DLD1 (cell line): ENCODE measurements around the gene CAGE1.

Source experiments
- in situ Hi-C: cut with HindIII; loops from 2 replicates; pipeline ENCODE4 v1.10.0; 2017; ENCODE audit warnings: low sequenced_read_pairs

The CAGE1 gene

DNA sequence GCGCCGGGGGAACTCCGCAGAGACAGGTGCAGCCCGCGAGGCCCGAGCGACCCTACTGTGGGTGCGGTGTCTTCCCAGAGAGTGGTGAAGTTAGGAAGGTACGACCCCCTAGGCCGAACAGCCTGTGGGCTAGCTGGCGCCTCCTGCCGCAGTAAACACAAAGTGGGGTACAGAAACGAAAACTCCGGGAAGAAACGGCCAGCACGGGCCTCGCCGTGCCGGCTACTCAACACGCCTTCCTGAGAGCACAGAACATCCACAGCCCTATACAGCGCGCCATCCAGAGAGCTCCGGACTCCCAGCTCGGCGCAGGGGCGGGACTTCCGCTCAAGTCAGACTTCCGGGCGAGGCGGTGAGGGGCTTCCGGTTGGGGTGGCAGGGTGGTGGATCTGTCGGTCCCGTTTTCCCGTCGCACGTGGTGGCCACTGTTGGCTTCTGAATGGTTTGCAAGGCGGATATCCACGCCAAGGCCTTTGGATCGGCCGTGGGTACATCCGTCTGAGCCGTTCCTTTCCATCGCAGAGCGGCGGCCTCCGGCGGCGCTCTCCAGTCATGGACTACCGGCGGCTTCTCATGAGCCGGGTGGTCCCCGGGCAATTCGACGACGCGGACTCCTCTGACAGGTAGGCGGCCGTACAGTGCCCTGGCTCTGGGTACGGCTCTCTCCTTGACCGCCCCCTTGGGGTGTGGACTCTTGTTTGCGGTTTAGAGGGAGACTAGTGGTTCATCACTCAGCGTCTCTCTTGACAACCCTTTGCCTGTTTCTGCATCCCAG is at the start of gene CAGE1, which contains the start of gene RIOK1:
Gene CAGE1 (minus strand): TSS at position 292 of the 775 bp plus-strand sequence. CDS start 2,569 bp downstream, outside the sequence.
Gene RIOK1 (plus strand): TSS at position 358 of the 775 bp plus-strand sequence. CDS start 195 bp downstream, at position 553.
- in situ Hi-C loops, result no loop called here

DNA sequence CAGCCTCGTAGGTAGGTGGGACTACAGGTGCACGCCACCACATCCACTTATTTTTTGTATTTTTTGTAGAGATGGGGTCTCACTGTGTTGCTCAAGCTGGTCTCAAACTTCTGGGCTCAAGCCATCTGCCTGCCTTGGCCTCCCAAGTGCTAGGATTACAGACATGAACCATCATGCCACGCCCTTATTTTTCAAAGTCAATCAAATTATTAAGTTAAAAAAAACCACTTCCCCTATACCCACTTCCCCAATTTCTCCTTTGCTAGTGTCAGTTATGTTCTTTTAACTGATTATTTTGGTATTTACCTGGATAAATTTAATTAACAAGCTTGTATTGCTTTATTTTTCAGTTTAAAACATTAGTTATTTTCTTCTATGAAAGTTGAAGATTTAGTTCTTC is 49.7 kb upstream of the CAGE1 start:
- in situ Hi-C loops, result no loop called here

DNA sequence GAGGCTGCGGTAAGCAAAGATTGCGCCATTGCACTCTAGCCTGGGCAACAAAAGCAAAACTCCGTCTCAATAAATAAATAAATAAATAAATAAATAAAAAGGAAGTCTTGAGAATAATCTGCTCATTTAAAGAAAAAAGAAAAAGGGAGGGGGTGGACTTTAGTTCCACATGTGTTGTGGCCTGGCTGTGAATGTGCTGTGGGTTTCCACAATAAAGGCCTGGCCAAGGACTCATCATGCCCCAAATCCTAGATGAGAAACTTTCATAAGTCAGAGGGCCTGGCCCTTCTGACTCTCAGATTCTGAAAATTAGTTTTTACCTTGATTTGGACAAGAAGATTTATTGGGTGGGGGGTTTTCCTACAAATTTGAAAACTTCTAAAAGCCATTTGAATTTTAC is 48.5 kb upstream of the CAGE1 start:
- in situ Hi-C loops, result no loop called here

DNA sequence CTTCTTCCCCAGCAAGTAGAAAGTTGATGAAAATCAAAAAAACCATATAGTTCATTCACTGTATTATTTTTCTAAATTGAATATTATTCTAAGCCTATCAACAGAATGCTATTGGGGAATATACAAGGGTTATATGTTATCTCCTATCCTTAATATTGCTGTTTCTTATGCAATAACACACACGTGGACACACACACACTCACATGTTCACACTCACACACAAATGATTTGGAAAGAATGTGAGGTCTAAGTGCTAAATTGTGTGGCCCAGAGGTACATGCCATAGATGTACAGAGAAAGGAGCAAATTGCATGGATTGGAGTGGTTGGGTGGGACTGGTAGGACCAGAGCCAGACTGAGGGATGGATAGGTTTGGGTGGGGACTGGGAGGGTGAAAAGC is 45.1 kb upstream of the CAGE1 start:
- in situ Hi-C loops, result no loop called here

DNA sequence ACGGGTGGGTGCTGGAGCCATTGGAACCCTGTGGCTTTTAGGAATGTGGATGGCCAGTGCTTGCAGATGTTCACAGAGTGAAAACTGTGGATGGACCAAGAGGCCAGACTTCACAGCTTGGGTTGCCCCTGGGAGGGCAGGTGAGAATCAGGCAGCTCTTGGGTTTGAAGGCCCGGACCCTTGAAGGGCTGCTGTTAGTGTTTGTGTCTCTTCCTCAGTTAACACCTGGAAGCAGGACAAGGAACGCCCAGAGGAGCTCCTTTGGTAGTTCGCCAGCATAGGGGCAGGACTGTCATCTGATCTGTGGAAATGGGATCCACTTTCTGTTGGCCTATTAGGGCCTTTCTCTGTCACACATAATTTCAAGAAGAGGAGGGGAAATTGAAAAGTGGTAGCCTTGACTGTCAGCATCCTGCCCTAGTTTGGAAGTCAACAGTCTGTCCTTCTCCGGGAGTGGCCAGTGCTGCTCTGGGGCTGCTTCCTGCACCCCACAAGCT is 43.6 kb upstream of the CAGE1 start:
- in situ Hi-C loops, result no loop called here

DNA sequence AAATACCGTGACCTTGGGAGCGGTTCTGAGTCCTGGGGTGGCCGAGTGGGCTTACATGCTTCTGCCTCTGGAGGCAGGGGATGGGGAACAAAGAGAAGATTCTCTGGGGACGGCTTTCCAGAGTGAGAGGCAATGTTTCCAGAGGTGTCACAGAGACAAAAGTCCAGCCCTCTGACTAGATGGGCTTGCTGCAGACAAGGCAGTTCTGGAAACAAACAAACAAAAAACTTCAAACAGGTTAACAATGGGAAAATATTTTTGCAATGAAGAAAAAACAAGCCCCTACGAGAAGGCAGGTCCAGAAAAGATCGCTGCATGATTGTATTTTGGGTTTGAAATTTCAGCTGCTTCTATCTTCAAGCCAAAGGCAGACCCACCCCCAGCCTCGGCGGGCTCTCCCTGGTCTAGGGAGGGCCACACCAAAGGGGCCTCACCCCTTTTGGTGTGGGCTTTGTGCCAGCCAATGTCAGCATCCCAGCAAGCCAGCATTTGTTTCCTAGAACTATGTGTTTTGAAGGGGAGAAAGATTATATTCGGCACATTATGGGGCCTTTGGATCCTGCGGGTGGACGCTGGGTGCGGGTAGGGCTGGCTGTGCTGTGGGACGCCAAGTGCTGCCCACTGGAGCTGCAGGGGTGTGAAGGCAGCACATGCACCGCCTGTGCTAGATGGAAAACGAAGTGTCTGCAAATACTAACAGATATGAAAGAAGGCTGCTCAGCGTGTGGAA is 43.0 kb upstream of the CAGE1 start:
- in situ Hi-C loops, result no loop called here

DNA sequence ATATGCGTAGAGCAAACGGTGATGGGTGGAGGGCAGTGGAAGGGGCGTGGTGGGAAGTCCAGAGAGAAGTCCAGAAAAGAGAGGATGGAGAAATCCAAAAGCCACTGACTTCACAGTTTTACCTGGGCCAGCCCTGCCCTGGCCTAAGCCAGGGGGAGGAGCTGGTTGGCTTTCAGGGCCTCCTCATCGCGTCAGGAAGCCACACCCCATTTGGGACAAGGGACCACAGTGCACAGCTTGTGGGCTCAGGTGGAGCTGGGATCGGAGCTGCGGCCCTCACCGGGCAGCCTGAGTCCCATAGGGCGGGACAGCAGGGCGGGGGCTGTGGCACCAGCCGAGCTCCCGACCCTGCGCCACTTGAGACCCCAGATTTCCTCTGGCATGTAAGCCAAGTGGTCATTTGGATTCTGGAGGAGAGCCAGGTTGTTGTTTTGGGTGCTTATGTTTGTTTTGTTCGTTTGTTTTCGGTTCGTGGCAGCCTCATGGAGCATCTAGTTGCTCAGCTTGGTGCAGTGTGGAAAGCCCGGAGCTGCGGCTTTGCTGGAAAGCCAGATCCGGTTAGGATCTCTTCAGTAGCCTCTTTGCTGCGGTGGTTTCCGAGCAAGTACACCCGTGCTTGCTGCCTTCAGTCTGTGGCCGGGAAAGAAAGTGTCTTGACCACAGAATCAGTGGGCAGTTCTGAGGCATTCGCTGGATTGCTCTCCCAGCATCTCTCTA is 42.3 kb upstream of the CAGE1 start:
- in situ Hi-C loops, result no loop called here

DNA sequence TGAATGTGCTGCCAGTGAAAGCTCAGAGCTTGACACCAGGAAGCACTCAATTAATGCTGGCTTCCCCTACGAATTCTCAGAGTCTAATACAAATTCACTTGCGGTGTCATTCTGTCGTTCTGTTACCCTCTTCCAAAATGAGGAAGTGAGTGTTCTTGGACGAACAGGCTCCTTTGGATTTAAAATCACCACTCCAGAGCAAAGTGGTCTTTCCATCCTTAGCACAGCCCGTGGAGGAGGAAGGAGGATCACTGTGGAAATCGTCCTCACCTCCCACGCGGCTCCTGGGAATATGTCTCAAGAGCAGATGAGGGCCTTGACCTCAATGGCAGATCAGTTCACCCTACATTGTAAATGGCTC is 41.8 kb upstream of the CAGE1 start:
- in situ Hi-C loops, result no loop called here

DNA sequence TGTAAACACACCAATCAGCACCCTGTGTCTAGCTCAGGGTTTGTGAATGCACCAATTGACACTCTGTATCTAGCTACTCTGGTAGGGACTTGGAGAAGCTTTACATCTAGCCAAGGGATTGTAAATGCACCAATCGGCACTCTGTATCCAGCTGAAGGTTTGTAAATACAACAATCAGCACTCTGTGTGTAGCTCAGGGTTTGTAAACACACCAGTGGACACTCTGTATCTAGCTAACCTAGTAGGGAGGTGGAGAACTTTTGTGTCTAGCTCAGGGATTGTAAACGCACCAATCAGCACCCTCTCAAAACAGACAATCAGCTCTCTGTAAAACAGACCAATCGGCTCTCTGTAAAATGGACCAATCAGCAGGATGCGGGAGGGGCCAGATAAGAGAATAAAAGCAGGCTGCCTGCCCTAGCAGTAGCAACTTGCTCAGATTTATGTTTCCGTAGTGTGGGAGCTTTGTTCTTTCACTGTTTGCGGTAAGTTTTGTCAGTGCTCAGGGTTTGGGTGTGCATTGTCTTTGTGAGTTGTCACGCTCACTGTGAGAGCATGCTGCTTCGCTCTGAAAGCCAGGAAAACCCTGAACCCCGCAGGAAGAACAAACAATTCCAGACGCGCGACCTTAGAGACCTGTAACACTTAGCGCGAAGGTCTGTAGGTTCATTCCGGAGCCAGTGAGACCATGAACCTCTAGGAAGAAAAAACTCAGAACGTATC is 37.1 kb upstream of the CAGE1 start:
- in situ Hi-C loops, result no loop called here

DNA sequence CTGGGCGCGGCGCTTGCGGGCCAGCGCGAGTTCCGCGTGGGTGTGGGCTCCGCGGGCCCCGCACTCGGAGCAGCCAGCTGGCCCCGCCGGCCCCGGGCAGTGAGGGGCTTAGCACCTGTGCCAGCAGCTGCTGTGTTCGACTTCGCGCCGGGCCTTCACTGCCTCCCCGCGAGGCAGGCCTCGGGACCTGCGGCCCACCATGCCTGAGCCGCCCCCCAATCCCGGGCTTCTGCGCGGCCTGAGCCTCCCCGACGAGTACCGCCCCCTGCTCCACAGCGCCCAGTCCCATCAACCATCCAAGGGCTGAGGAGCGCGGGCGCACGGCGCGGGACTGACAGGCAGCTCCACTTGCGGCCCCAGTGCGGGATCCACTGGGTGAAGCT is 36.3 kb upstream of the CAGE1 start:
- in situ Hi-C loops, result no loop called here

DNA sequence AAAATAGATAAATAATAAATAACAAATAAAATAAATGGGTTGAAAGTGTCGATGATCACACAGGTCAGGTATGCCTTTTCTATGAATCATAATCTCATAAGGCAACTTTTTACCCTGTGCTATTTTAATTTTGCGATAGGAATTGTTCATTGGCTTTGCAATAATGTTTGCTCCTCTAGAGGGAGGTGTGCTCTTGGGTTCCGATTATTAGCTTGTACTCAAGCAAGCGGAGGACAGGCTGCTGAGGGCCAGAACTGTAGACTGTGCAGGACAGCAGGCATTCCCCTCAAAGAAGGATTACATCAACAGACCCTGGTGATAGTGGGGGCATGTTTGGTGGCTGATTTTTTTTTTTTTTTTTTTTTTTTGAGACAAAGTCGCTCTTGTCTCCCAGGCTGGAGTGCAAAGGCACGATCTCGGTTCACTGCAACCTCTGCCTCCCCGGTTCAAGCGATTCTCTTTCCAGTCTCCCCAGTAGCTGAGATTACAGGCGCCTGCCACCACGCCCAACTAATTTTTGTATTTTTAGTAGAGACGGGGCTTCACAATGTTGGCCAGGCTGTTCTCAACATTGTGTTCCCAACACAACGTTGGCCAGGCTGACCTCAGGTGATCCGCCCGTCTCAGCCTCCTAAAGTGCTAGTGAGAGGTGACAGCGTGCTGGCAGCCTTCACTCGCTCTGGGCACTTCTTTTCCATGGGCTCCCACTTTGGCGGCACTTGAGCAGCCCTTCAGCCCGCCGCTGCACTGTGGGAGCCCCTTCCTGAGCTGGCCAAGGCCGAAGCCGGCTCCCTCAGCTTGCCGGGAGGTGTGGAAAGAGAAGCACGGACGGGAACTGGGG is 35.6 kb upstream of the CAGE1 start:
- in situ Hi-C loops, result no loop called here

DNA sequence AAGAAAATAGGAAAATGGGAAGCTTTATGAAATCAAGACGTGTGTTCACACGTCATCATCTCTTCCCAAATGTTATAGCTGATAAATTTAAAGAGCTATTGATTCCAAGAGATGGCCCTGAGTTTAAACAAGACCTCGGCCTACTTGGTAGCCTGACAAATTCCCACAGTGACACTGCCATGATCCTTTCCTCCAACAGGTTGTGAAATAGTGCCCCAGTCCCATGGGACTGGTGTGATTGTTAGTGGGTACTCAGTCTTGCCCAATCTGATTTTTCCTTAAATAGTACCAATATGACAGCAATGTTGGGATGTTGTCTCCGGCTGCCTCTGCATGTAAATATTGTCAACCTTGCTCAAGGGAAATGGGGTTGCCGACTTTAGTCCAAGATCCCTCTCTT is 34.5 kb upstream of the CAGE1 start:
- in situ Hi-C loops, result no loop called here

DNA sequence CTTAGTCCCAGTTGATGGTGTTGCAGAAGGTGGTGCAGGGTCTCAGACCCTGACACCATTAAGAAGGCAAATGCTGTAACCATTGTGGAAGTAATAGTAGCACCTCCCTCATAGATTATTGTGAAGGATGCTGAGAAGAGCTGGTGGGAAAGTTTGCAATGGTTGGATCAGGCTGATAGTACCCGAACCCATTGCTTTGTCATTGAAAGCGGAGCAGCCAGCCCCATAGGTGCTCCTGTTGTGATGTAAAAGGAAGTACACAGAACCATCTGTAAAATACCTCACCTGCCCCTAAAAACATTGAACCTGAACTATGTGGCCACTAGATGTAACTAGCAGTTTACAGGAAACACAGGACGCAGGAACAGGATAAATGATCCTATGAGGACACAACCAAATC is 31.5 kb upstream of the CAGE1 start:
- in situ Hi-C loops, result no loop called here

DNA sequence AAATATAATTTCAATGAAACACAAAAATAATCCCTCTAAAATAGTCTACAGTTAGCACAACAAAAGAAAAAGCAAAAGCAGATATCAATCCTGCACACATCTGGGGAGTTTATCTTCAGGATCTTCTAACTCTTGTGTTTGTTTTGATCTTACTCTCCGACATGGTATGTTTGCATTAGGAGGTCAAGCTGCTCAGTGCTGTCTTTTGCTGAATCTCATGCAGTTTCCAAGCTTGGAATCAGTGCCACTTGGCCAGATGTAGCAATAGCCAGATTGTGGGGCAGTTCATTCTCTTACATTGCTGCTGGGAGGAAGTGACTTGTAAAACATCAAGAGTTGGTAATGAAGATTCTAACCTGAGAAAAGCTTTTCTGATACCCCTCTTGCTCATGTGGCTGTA is 29.5 kb upstream of the CAGE1 start:
- in situ Hi-C loops, result no loop called here

DNA sequence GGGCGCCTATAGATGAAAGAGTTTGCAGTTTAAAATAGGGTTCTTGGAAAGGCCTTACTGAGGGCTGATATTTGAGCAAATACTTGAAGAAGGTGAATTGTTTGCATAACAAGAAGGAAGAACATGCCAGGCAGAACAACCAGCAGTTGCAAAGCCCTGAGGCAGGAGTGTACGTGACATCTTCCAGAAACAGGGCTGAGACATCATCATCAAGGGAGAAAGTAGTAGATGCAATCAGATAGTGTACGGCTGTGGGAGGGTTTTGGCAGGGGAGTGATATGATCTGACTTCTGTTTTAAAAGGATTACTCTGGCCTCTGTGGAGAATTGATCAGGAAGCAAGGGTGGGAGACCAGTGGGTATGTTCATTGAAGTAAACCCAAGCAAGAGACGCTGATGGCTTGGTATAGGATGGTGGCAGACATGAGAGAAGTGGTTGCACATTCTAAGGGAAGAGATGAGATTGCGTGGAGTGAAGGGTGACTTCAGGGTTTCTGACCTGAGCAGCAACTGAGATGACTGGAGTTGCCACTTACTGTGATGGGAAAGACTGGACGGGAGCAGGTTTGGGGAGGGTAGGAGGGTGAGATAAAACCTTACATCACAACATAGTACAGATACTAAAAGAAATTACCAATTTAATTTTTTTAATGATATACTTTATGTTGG is 28.8 kb upstream of the CAGE1 start:
- in situ Hi-C loops, result no loop called here

DNA sequence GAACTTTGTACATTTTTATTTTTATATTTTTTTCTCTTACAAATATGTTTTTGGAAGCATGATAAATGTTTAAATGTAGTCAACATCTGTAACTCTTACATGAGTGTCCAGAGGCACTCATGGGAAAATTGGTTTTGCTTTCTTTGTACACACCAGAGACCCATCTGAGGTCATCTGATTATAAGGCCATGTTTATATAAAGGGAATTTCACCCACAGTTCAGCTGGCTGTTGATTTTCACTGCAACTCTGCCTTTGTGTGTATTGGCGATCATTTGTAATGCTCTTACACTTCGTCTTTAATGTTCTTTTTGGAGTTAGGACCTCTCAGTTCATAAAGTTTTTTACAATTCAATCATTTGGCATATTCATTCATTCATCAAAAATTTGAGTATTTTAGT is 28.1 kb upstream of the CAGE1 start:
- in situ Hi-C loops, result no loop called here

DNA sequence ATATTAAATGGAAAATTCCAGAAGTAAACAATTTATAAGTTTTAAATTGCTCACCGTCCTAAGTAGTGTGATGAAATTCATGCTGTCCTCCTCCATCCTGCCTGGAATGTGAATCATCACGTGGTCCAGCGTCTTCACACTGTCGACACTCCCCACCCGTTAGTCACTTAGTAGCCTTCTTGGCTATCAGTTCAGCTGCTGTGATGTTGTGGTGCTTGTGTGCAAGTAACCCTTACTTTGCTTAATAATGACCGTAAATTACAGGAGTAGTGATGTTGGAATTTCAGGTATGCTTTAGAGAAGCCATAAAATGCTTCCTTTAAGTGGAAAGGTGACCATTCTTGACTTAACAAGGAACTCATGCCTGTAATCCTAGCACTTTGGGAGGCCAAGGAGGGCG is 25.3 kb upstream of the CAGE1 start:
- in situ Hi-C loops, result no loop called here

DNA sequence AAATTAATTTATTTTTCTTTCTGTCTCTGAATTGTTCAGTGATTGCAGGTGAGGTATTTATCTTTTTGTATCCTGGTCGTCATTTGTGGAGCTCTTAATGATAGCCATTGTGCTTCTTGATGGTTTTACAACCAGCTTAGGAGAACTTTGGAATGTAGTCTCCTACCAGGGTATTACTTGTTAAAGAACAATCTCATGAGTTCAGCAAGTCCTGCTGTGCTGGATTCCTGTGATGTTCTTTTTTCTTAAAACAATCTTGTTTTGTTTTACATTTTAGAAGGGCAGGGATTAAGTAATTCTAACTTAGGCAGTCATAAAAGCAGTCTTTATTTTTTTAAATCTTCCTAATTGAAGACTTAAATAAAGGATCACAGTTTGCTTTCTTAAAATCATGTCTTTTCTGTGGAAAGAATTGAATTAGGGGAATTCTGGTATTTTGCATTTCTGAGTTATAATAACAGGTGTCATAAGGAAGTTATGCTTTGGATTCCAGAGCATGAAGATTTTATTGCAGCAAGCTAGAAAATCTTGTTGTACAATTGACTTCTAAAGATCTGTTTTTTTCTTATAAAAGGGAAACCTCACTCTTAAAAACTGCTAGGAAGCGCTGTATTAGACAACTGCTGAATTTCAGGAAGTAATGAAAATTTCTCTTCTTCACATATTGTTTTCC is 23.7 kb upstream of the CAGE1 start:
- in situ Hi-C loops, result no loop called here

DNA sequence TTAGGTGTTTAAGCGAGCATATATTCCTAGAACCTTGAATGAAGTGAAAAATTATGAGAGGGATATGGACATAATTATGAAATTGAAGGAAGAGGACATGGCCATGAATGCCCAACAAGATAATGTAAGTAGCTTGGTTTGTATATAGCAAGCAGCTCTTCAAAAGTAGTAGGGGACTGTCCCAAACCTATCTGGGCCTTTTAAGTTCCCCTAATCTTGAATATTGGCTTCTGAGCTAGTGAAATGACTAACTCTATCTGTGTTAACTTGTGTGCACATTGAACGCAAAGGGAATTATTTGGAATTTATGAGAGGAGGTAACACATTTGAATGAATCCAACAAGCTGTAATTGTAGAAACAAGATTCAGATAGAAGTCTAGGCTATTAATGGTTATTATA is 21.8 kb upstream of the CAGE1 start:
- in situ Hi-C loops, result no loop called here
